HEK293 (cell line): ENCODE measurements around the gene MAPT.

ENCODE experiments used
- BCL11B ChIP-seq: fragments of 450-650 bp; formaldehyde crosslinking; IDR thresholded peaks from 2 replicates; pipeline ENCODE4 v1.5.1; 2016; ENCODE audit warnings: low read depth, missing biosample characterization, missing genetic modification characterization
- FEZF1 ChIP-seq: fragments of 450-650 bp; formaldehyde crosslinking; IDR thresholded peaks from 2 replicates; pipeline ENCODE4 v1.5.1; 2016; ENCODE audit warnings: missing biosample characterization, missing genetic modification characterization
- KLF9 ChIP-seq: fragments of 450-650 bp; formaldehyde crosslinking; IDR thresholded peaks from 2 replicates; pipeline ENCODE4 v1.5.1; 2016; ENCODE audit warnings: missing biosample characterization, missing genetic modification characterization, low read depth
- SETDB1 ChIP-seq: IDR thresholded peaks from one replicate; pipeline ENCODE4 v1.6.1; 2017; ENCODE audit warnings: mild to moderate bottlenecking, low read length, moderate library complexity, mixed read lengths; ENCODE audit not compliant: insufficient read length
- ZBTB20 ChIP-seq: fragments of 450-650 bp; formaldehyde crosslinking; IDR thresholded peaks from 2 replicates; pipeline ENCODE4 v1.5.1; 2016; ENCODE audit warnings: missing biosample characterization, missing genetic modification characterization
- ZBTB21 ChIP-seq: fragments of 450-650 bp; formaldehyde crosslinking; IDR thresholded peaks from 2 replicates; pipeline ENCODE4 v1.5.1; 2017; ENCODE audit warnings: missing biosample characterization, missing genetic modification characterization
- ZBTB7A ChIP-seq: fragments of 450-650 bp; formaldehyde crosslinking; IDR thresholded peaks from 2 replicates; pipeline ENCODE4 v1.5.1; 2016; ENCODE audit warnings: low read depth, missing biosample characterization, missing genetic modification characterization
- ZNF138 ChIP-seq: fragments of 450-650 bp; formaldehyde crosslinking; IDR thresholded peaks from 2 replicates; pipeline ENCODE4 v1.5.1; 2016; ENCODE audit warnings: missing biosample characterization, missing genetic modification characterization, borderline replicate concordance
- ZNF146 ChIP-seq: fragments of 450-650 bp; formaldehyde crosslinking; IDR thresholded peaks from 2 replicates; pipeline ENCODE4 v1.5.1; 2016; ENCODE audit warnings: missing biosample characterization, missing genetic modification characterization
- ZNF169 ChIP-seq: fragments of 450-650 bp; formaldehyde crosslinking; IDR thresholded peaks from 2 replicates; pipeline ENCODE4 v1.5.1; 2016; ENCODE audit warnings: missing biosample characterization, missing genetic modification characterization
- ZNF221 ChIP-seq: fragments of 450-650 bp; formaldehyde crosslinking; IDR thresholded peaks from 2 replicates; pipeline ENCODE4 v1.5.1; 2017; ENCODE audit warnings: missing biosample characterization, missing genetic modification characterization, borderline replicate concordance
- ZNF341 ChIP-seq: fragments of 450-650 bp; formaldehyde crosslinking; IDR thresholded peaks from 2 replicates; pipeline ENCODE4; 2016; ENCODE audit warnings: low read depth, missing biosample characterization, missing genetic modification characterization
- ZNF501 ChIP-seq: fragments of 450-650 bp; formaldehyde crosslinking; IDR thresholded peaks from 2 replicates; pipeline ENCODE4 v1.5.1; 2016; ENCODE audit warnings: missing biosample characterization, missing genetic modification characterization
- ZNF530 ChIP-seq: fragments of 450-650 bp; formaldehyde crosslinking; IDR thresholded peaks from 2 replicates; pipeline ENCODE4 v1.5.1; 2016; ENCODE audit warnings: low read depth, missing biosample characterization, missing genetic modification characterization
- ZSCAN23 ChIP-seq: fragments of 450-650 bp; formaldehyde crosslinking; IDR thresholded peaks from 2 replicates; pipeline ENCODE4 v1.5.1; 2016; ENCODE audit warnings: missing biosample characterization, missing genetic modification characterization
- ZXDB ChIP-seq: fragments of 450-650 bp; formaldehyde crosslinking; IDR thresholded peaks from 2 replicates; pipeline ENCODE4 v1.5.1; 2016; ENCODE audit warnings: missing biosample characterization, missing genetic modification characterization
- TF ChIP-seq, protein P1 (sequence below): fragments of 450-650 bp; formaldehyde crosslinking; IDR thresholded peaks from 2 replicates; pipeline ENCODE4 v1.5.1; 2016; ENCODE audit warnings: missing biosample characterization, missing genetic modification characterization, borderline replicate concordance
- TF ChIP-seq, protein P2 (sequence below): fragments of 450-650 bp; formaldehyde crosslinking; IDR thresholded peaks from 2 replicates; pipeline ENCODE4 v1.5.1; 2016; ENCODE audit warnings: missing biosample characterization, missing genetic modification characterization
- TF ChIP-seq, protein P3 (sequence below): fragments of 450-650 bp; formaldehyde crosslinking; optimal IDR thresholded peaks from 2 replicates; pipeline ENCODE3; 2016; ENCODE audit warnings: missing biosample characterization, mild to moderate bottlenecking, missing genetic modification characterization
- TF ChIP-seq, protein P4 (sequence below): fragments of 450-650 bp; formaldehyde crosslinking; IDR thresholded peaks from 2 replicates; pipeline ENCODE4 v1.5.1; 2016; ENCODE audit warnings: missing biosample characterization, missing genetic modification characterization
- TF ChIP-seq, protein P5 (sequence below): fragments of 450-650 bp; formaldehyde crosslinking; IDR thresholded peaks from 2 replicates; pipeline ENCODE4 v1.5.1; 2017; ENCODE audit warnings: missing biosample characterization, missing genetic modification characterization
- TF ChIP-seq, protein P6 (sequence below): fragments of 450-650 bp; formaldehyde crosslinking; IDR thresholded peaks from 2 replicates; pipeline ENCODE4 v1.5.1; 2016; ENCODE audit warnings: missing biosample characterization, missing genetic modification characterization, low read depth
- TF ChIP-seq, protein P7 (sequence below): sonication (generic); formaldehyde crosslinking; IDR thresholded peaks from 2 replicates; pipeline ENCODE4 v1.8.1; 2022; ENCODE audit warnings: mild to moderate bottlenecking, moderate library complexity, missing genetic modification reagents

MAPT gene

DNA sequence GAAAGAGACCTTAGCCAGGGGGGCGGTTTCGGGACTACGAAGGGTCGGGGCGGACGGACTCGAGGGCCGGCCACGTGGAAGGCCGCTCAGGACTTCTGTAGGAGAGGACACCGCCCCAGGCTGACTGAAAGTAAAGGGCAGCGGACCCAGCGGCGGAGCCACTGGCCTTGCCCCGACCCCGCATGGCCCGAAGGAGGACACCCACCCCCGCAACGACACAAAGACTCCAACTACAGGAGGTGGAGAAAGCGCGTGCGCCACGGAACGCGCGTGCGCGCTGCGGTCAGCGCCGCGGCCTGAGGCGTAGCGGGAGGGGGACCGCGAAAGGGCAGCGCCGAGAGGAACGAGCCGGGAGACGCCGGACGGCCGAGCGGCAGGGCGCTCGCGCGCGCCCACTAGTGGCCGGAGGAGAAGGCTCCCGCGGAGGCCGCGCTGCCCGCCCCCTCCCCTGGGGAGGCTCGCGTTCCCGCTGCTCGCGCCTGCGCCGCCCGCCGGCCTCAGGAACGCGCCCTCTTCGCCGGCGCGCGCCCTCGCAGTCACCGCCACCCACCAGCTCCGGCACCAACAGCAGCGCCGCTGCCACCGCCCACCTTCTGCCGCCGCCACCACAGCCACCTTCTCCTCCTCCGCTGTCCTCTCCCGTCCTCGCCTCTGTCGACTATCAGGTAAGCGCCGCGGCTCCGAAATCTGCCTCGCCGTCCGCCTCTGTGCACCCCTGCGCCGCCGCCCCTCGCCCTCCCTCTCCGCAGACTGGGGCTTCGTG, at the start of gene MAPT (continued):
- TF ChIP-seq, protein P1, sequence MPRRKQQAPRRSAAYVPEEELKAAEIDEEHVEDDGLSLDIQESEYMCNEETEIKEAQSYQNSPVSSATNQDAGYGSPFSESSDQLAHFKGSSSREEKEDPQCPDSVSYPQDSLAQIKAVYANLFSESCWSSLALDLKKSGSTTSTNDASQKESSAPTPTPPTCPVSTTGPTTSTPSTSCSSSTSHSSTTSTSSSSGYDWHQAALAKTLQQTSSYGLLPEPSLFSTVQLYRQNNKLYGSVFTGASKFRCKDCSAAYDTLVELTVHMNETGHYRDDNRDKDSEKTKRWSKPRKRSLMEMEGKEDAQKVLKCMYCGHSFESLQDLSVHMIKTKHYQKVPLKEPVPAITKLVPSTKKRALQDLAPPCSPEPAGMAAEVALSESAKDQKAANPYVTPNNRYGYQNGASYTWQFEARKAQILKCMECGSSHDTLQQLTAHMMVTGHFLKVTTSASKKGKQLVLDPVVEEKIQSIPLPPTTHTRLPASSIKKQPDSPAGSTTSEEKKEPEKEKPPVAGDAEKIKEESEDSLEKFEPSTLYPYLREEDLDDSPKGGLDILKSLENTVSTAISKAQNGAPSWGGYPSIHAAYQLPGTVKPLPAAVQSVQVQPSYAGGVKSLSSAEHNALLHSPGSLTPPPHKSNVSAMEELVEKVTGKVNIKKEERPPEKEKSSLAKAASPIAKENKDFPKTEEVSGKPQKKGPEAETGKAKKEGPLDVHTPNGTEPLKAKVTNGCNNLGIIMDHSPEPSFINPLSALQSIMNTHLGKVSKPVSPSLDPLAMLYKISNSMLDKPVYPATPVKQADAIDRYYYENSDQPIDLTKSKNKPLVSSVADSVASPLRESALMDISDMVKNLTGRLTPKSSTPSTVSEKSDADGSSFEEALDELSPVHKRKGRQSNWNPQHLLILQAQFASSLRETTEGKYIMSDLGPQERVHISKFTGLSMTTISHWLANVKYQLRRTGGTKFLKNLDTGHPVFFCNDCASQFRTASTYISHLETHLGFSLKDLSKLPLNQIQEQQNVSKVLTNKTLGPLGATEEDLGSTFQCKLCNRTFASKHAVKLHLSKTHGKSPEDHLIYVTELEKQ (tag by site-specific recombination): no peak
- TF ChIP-seq SETDB1 (no peak), ZNF341 (peak; percentile 85), ZNF221 (tag by site-specific recombination) (no peak), ZBTB20 (peak; percentile 59; the same call in 1 of the 2 replicates), ZNF501 (tag by site-specific recombination) (peak; percentile 36; the same call in 1 of the 2 replicates), FEZF1 (tag by site-specific recombination) (peak; percentile 38; the same call in 1 of the 2 replicates), BCL11B (tag by site-specific recombination) (peak; percentile 62; the same call in 1 of the 2 replicates), KLF9 (peak; percentile 89), ZNF169 (tag by site-specific recombination) (no peak), ZBTB7A (peak; percentile 31; the same call in 1 of the 2 replicates), ZNF530 (tag by site-specific recombination) (no peak), ZSCAN23 (tag by site-specific recombination) (no peak), ZNF146 (tag by site-specific recombination) (0 out of 2 replicates have a peak, but pooled peaks have one; percentile 1), ZXDB (tag by site-specific recombination) (0 out of 2 replicates have a peak, but pooled peaks have one; percentile 7), ZBTB21 (tag by site-specific recombination) (0 out of 2 replicates have a peak, but pooled peaks have one; percentile 22), ZNF138 (tag by site-specific recombination) (no peak)
- TF ChIP-seq, protein P2, sequence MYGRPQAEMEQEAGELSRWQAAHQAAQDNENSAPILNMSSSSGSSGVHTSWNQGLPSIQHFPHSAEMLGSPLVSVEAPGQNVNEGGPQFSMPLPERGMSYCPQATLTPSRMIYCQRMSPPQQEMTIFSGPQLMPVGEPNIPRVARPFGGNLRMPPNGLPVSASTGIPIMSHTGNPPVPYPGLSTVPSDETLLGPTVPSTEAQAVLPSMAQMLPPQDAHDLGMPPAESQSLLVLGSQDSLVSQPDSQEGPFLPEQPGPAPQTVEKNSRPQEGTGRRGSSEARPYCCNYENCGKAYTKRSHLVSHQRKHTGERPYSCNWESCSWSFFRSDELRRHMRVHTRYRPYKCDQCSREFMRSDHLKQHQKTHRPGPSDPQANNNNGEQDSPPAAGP (tag by site-specific recombination): peak; percentile 57; the same call in 1 of the 2 replicates
- TF ChIP-seq, protein P3, sequence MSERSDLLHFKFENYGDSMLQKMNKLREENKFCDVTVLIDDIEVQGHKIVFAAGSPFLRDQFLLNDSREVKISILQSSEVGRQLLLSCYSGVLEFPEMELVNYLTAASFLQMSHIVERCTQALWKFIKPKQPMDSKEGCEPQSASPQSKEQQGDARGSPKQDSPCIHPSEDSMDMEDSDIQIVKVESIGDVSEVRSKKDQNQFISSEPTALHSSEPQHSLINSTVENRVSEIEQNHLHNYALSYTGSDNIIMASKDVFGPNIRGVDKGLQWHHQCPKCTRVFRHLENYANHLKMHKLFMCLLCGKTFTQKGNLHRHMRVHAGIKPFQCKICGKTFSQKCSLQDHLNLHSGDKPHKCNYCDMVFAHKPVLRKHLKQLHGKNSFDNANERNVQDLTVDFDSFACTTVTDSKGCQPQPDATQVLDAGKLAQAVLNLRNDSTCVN: peak; percentile 93
- TF ChIP-seq, protein P4, sequence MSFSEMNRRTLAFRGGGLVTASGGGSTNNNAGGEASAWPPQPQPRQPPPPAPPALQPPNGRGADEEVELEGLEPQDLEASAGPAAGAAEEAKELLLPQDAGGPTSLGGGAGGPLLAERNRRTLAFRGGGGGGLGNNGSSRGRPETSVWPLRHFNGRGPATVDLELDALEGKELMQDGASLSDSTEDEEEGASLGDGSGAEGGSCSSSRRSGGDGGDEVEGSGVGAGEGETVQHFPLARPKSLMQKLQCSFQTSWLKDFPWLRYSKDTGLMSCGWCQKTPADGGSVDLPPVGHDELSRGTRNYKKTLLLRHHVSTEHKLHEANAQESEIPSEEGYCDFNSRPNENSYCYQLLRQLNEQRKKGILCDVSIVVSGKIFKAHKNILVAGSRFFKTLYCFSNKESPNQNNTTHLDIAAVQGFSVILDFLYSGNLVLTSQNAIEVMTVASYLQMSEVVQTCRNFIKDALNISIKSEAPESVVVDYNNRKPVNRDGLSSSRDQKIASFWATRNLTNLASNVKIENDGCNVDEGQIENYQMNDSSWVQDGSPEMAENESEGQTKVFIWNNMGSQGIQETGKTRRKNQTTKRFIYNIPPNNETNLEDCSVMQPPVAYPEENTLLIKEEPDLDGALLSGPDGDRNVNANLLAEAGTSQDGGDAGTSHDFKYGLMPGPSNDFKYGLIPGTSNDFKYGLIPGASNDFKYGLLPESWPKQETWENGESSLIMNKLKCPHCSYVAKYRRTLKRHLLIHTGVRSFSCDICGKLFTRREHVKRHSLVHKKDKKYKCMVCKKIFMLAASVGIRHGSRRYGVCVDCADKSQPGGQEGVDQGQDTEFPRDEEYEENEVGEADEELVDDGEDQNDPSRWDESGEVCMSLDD (tag by site-specific recombination): peak; percentile 75; the same call in 1 of the 2 replicates
- TF ChIP-seq, protein P5, sequence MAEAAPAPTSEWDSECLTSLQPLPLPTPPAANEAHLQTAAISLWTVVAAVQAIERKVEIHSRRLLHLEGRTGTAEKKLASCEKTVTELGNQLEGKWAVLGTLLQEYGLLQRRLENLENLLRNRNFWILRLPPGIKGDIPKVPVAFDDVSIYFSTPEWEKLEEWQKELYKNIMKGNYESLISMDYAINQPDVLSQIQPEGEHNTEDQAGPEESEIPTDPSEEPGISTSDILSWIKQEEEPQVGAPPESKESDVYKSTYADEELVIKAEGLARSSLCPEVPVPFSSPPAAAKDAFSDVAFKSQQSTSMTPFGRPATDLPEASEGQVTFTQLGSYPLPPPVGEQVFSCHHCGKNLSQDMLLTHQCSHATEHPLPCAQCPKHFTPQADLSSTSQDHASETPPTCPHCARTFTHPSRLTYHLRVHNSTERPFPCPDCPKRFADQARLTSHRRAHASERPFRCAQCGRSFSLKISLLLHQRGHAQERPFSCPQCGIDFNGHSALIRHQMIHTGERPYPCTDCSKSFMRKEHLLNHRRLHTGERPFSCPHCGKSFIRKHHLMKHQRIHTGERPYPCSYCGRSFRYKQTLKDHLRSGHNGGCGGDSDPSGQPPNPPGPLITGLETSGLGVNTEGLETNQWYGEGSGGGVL (tag by site-specific recombination): peak; percentile 68; the same call in 1 of the 2 replicates
- TF ChIP-seq, protein P6, sequence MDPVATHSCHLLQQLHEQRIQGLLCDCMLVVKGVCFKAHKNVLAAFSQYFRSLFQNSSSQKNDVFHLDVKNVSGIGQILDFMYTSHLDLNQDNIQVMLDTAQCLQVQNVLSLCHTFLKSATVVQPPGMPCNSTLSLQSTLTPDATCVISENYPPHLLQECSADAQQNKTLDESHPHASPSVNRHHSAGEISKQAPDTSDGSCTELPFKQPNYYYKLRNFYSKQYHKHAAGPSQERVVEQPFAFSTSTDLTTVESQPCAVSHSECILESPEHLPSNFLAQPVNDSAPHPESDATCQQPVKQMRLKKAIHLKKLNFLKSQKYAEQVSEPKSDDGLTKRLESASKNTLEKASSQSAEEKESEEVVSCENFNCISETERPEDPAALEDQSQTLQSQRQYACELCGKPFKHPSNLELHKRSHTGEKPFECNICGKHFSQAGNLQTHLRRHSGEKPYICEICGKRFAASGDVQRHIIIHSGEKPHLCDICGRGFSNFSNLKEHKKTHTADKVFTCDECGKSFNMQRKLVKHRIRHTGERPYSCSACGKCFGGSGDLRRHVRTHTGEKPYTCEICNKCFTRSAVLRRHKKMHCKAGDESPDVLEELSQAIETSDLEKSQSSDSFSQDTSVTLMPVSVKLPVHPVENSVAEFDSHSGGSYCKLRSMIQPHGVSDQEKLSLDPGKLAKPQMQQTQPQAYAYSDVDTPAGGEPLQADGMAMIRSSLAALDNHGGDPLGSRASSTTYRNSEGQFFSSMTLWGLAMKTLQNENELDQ (tag by site-specific recombination): no peak
- TF ChIP-seq, protein P7, sequence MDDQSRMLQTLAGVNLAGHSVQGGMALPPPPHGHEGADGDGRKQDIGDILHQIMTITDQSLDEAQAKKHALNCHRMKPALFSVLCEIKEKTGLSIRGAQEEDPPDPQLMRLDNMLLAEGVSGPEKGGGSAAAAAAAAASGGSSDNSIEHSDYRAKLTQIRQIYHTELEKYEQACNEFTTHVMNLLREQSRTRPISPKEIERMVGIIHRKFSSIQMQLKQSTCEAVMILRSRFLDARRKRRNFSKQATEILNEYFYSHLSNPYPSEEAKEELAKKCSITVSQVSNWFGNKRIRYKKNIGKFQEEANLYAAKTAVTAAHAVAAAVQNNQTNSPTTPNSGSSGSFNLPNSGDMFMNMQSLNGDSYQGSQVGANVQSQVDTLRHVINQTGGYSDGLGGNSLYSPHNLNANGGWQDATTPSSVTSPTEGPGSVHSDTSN (CRISPR knock-in tag): 0 out of 2 replicates have a peak, but pooled peaks have one; percentile 41
